GM18861 (cell line): ENCODE measurements around the gene ETNK1.

Experiments
- ATAC-seq: cut with Tn5 transposase; IDR thresholded peaks from one replicate; pipeline ENCODE4 v1.9.1; 2021; ENCODE audit not compliant: unreplicated experiment

Gene ETNK1

DNA sequence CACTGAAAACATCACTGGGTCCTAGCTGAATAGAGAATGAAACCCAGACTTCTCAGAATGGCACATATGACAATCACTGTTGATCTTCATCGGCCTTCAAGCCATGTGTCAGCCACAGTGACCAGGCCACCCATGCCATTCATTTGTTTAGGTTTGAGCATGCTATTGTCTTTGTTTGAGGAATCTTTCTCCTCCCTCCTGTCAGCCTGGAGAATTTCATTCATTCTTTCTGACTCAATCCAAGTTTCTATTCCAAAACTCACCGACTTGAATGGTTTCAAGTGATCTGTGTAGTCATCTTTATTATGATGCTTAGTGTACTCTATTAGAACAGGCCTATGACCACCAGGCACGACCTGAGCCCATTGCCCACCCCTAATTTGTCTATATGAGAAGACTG, 106.3 kb downstream of the ETNK1 start:
- no peak for ATAC-seq

DNA sequence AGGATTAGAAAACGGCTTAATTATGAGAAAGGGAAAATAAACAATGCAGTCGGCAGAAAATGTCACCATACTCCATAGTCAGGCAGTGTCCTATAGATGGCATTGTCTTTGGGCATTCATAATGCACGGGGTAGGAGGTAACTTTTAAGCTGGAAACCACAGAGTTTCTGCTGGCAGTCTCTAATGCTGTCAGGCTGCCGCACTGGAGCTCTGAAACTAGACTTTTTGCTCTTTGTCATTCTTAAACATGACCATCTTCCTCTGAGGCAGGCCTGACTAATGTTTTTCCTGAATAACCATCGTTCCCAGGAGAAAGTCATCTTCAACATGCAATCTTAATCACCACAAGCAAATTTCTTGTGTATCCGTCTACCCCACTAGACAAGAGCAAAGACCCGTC, 108.8 kb downstream of the ETNK1 start:
- ATAC-seq, result no peak

DNA sequence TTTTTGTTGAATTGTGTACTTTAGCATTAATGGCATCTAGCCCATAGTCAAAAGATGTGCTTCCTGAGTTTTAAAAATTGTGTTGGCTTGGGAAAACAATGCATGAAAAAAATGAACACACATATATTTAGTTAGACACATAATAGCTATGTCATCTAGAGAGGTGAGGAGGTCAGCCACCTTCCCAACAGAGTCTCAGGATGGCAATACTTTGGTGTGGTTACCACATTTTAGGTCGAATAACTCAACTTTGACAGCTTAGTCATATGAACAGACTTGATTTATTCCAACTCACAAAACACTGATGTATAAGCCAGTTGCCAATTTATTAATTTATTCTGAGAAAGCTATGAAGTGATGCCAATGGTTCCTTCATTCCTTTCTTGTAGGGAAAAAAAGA, 114.0 kb downstream of the ETNK1 start:
- ATAC-seq, result no peak
